H1 (cell line): ENCODE data around the gene QRICH1. TPM values are rescaled to one million over a fixed set of nuclear protein-coding genes. Genes with fewer than 3 reads are reported as not detected.

Source experiments
- CTCF ChIA-PET: fragments of 300-600 bp; sonication (Branson Sonifier 250); formaldehyde crosslinking; loops from one replicate; lab custom pipeline; 2021; ENCODE audit not compliant: partially characterized antibody; lab: Charles Lee
- POLR2A ChIA-PET: fragments of 300-600 bp; sonication (Branson Sonifier 250); formaldehyde crosslinking; loops from one replicate; lab custom pipeline; 2021; ENCODE audit warnings: inconsistent platforms; ENCODE audit not compliant: partially characterized antibody; lab: Charles Lee
- DNase-seq, 2 experiments: peaks; one replicate each; pipeline versions ENCODE4 v3.0.0 to v3.0.0-alpha.2; 2010 to 2022; ENCODE audit warnings: low spot score in 2 of 2, low read depth in 1 of 2, mixed read lengths in 1 of 2
- FAIRE-seq: peaks from 2 replicates; lab custom pipeline; 2011; peaks lifted over from hg19 to GRCh38; lab: Jason Lieb, UNC
- H2AFZ ChIP-seq: 2 replicates; pipeline ENCODE4 v1.8.1; 2012; ENCODE audit warnings: low read length, inconsistent platforms
- H2AK5ac ChIP-seq: 2 replicates; pipeline ENCODE4 v1.6.1; 2013; ENCODE audit warnings: low read depth, low read length
- H2BK120ac ChIP-seq: replicated peaks from 2 replicates; pipeline ENCODE3; 2013; ENCODE audit warnings: low read depth, low read length, inconsistent platforms
- H2BK12ac ChIP-seq: 2 replicates; pipeline ENCODE4 v1.6.1; 2013; ENCODE audit warnings: low read depth, low read length
- H2BK15ac ChIP-seq: 2 replicates; pipeline ENCODE4 v1.6.1; 2013; ENCODE audit warnings: low read length
- H2BK20ac ChIP-seq: 2 replicates; pipeline ENCODE4 v1.6.1; 2013; ENCODE audit warnings: low read length
- H2BK5ac ChIP-seq: 2 replicates; pipeline ENCODE4 v1.6.1; 2013; ENCODE audit warnings: low read depth, low read length
- H3K14ac ChIP-seq: 2 replicates; pipeline ENCODE4 v1.6.1; 2013; ENCODE audit warnings: inconsistent platforms; ENCODE audit not compliant: insufficient read length
- H3K18ac ChIP-seq: 2 replicates; pipeline ENCODE4 v1.6.1; 2013; ENCODE audit warnings: low read length; ENCODE audit errors: extremely low read depth
- H3K23ac ChIP-seq: 2 replicates; pipeline ENCODE4 v1.6.1; 2013; ENCODE audit warnings: inconsistent platforms; ENCODE audit not compliant: insufficient read length
- H3K23me2 ChIP-seq: 2 replicates; pipeline ENCODE4 v1.6.1; 2013; ENCODE audit warnings: low read depth, low read length
- H3K27ac ChIP-seq: 2 replicates; pipeline ENCODE4 v1.6.1; 2011; ENCODE audit warnings: low read depth, low read length, inconsistent platforms
- H3K27me3 ChIP-seq, 4 experiments: replicated peaks in 1 of 4; 1 replicate in 1 of 4; 2 replicates in 3 of 4; pipeline versions ENCODE4 v1.6.1 to v1.8.1; 2011 to 2013; ENCODE audit warnings: low read length in 3 of 4, mild to moderate bottlenecking in 3 of 4, inconsistent platforms in 2 of 4, mixed read lengths in 2 of 4, moderate library complexity in 1 of 4; ENCODE audit not compliant: control insufficient read depth in 3 of 4, insufficient read depth in 3 of 4; ENCODE audit errors: extremely low read depth in 1 of 4
- H3K36me3 ChIP-seq, 4 experiments: 2 replicates each; pipeline versions ENCODE4 v1.6.1 to v1.8.1; 2011 to 2013; ENCODE audit warnings: mild to moderate bottlenecking in 4 of 4, low read length in 3 of 4, moderate library complexity in 2 of 4, control low read depth in 1 of 4, inconsistent platforms in 1 of 4; ENCODE audit not compliant: insufficient read depth in 4 of 4, control insufficient read depth in 2 of 4
- H3K4ac ChIP-seq: replicated peaks from 2 replicates; pipeline ENCODE3; 2013; ENCODE audit warnings: low read length, low read depth, mixed read lengths, inconsistent platforms; ENCODE audit not compliant: insufficient read length
- H3K4me1 ChIP-seq, 4 experiments: replicated peaks in 1 of 4; 1 replicate in 1 of 4; 2 replicates in 3 of 4; pipeline versions ENCODE4 v1.6.1 to v1.8.1; 2011 to 2013; ENCODE audit warnings: low read length in 3 of 4, inconsistent platforms in 2 of 4, mixed read lengths in 1 of 4; ENCODE audit not compliant: insufficient read depth in 4 of 4, control insufficient read depth in 3 of 4
- H3K4me2 ChIP-seq, 2 experiments: 2 replicates each; pipeline versions ENCODE4 v1.6.1 to v1.8.1; 2011 to 2013; ENCODE audit warnings: low read depth in 2 of 2, low read length in 2 of 2, control low read depth in 1 of 2, inconsistent platforms in 1 of 2, mild to moderate bottlenecking in 1 of 2; ENCODE audit not compliant: insufficient read depth in 1 of 2
- H3K4me3 ChIP-seq, 4 experiments: fragments of 200-600, 300-600 bp in 1 of 4; sonication (generic), shearing (Covaris generic), sonication (Bioruptor Twin) in 1 of 4; 2 replicates each; pipeline versions ENCODE4 v1.5.1 to v1.8.1; 2011 to 2016; ENCODE audit warnings: low read length in 4 of 4, low read depth in 3 of 4, control low read depth in 2 of 4, inconsistent platforms in 2 of 4, mild to moderate bottlenecking in 2 of 4, mixed read lengths in 1 of 4, moderate library complexity in 1 of 4; ENCODE audit not compliant: insufficient read depth in 2 of 4; ENCODE audit errors: extremely low read depth in 1 of 4
- H3K56ac ChIP-seq: replicated peaks from 2 replicates; pipeline ENCODE3; 2013; ENCODE audit warnings: low read depth, mild to moderate bottlenecking, mixed read lengths, low read length, inconsistent platforms; ENCODE audit not compliant: insufficient read length
- H3K79me1 ChIP-seq: 2 replicates; pipeline ENCODE4 v1.6.1; 2013; ENCODE audit warnings: low read depth, low read length, control low read depth
- H3K79me2 ChIP-seq, 2 experiments: 2 replicates each; pipeline versions ENCODE4 v1.6.1 to v1.8.1; 2012 to 2013; ENCODE audit warnings: low read length in 2 of 2, mild to moderate bottlenecking in 2 of 2, inconsistent platforms in 1 of 2; ENCODE audit not compliant: insufficient read depth in 2 of 2, control insufficient read depth in 1 of 2
- H3K9ac ChIP-seq, 4 experiments: replicated peaks in 1 of 4; 1 replicate in 1 of 4; 2 replicates in 3 of 4; pipeline versions ENCODE4 v1.6.1 to v1.8.1; 2011 to 2013; ENCODE audit warnings: low read depth in 3 of 4, low read length in 3 of 4, control low read depth in 2 of 4, mild to moderate bottlenecking in 2 of 4, moderate library complexity in 2 of 4, inconsistent platforms in 1 of 4; ENCODE audit errors: extremely low read depth in 1 of 4
- H3K9me3 ChIP-seq, 2 experiments: 2 replicates each; pipeline versions ENCODE4 v1.6.1 to v1.8.1; 2012 to 2013; ENCODE audit warnings: mild to moderate bottlenecking in 2 of 2, moderate library complexity in 2 of 2, control low read depth in 1 of 2, inconsistent platforms in 1 of 2, low read depth in 1 of 2, low read length in 1 of 2, mixed read lengths in 1 of 2; ENCODE audit not compliant: insufficient read depth in 2 of 2
- H4K20me1 ChIP-seq, 2 experiments: replicated peaks in 1 of 2; 2 replicates each; pipeline versions ENCODE3 to v1.8.1; 2011 to 2013; ENCODE audit warnings: inconsistent platforms in 2 of 2, low read length in 2 of 2, mild to moderate bottlenecking in 1 of 2; ENCODE audit not compliant: insufficient read depth in 2 of 2, control insufficient read depth in 1 of 2
- H4K5ac ChIP-seq: 2 replicates; pipeline ENCODE4 v1.6.1; 2013; ENCODE audit warnings: low read length, low read depth, mixed read lengths, inconsistent platforms; ENCODE audit not compliant: insufficient read length
- H4K8ac ChIP-seq: 2 replicates; pipeline ENCODE4 v1.8.0; 2013; ENCODE audit warnings: mild to moderate bottlenecking, moderate library complexity, low read length, inconsistent platforms; ENCODE audit not compliant: insufficient read depth; ENCODE audit errors: extremely low read depth
- H4K91ac ChIP-seq: replicated peaks from 2 replicates; pipeline ENCODE3; 2013; ENCODE audit warnings: low read length, mixed read lengths, inconsistent platforms; ENCODE audit not compliant: insufficient read length
- HDAC2 ChIP-seq, 2 experiments: fragments of 300-600 bp in 1 of 2; sonication (generic) in 1 of 2; IDR thresholded peaks; 2 replicates each; pipeline ENCODE4 v1.6.1; 2011 to 2012; ENCODE audit warnings: low read depth in 2 of 2, low read length in 2 of 2, mild to moderate bottlenecking in 2 of 2, moderate library complexity in 2 of 2, borderline replicate concordance in 1 of 2, inconsistent platforms in 1 of 2
- SIX5 ChIP-seq: IDR thresholded peaks from 2 replicates; pipeline ENCODE4 v1.6.1; 2011; ENCODE audit warnings: mild to moderate bottlenecking, low read depth, low read length
- TBP ChIP-seq: IDR thresholded peaks from 2 replicates; pipeline ENCODE4 v1.6.1; 2011; ENCODE audit warnings: low read depth, low read length, improper control_type of control experiment
- TEAD4 ChIP-seq: IDR thresholded peaks from 2 replicates; pipeline ENCODE4 v1.6.1; 2012; ENCODE audit warnings: low read depth, low read length, inconsistent platforms, mixed read lengths
- WGBS, 2 experiments: shearing (Covaris generic) in 1 of 2; methylation state at CpG; one replicate each; pipeline versions ENCODE4 v1.1.6 to v1.1.7; 2013 to 2015; ENCODE audit warnings: low lambda C conversion rate in 2 of 2, mixed read lengths in 2 of 2, inconsistent platforms in 1 of 2, low coverage in 1 of 2, missing lambda C conversion rate in 1 of 2; ENCODE audit not compliant: insufficient replicate concordance in 2 of 2, insufficient coverage in 1 of 2, insufficient read length in 1 of 2; ENCODE audit errors: extremely low coverage in 1 of 2, missing lambda C conversion rate in 1 of 2; 5-methylcytosine and 5-hydroxymethylcytosine counted together
- polyA plus RNA-seq, 7 experiments: library from polyadenylated mRNA; depleted of rRNA in 3 of 7; stranded (reverse) in 5 of 7; unstranded in 2 of 7; fragments of >200 nt in 5 of 7; fragments of 200-250 nt in 2 of 7; gene quantifications; 1 replicate in 5 of 7; 2 replicates in 1 of 7; 4 replicates in 1 of 7; pipeline versions ENCODE4 v1.2.1 to v1.2.3, GENCODE V29; 2011 to 2013; ENCODE audit warnings: missing spikeins in 2 of 7, mixed read lengths in 2 of 7
- total RNA-seq: library from RNA; stranded (reverse); fragmentation: NEBNext Ultra II Directional; extraction: Animal tissue kit (Norgen Biotek cat#: 25700); gene quantifications from 2 replicates; pipeline ENCODE4 v1.2.1, GENCODE V29; 2021
- TF ChIP-seq, protein P1 (sequence below): IDR thresholded peaks from 2 replicates; pipeline ENCODE4 v1.6.1; 2012; ENCODE audit warnings: inconsistent platforms

Gene QRICH1
- total and polyA plus RNA-seq, 2 of the 8 experiments (the other 6 are each of a cell fraction or from before 2014, with no cell fraction given), result 128 to 142 TPM

DNA sequence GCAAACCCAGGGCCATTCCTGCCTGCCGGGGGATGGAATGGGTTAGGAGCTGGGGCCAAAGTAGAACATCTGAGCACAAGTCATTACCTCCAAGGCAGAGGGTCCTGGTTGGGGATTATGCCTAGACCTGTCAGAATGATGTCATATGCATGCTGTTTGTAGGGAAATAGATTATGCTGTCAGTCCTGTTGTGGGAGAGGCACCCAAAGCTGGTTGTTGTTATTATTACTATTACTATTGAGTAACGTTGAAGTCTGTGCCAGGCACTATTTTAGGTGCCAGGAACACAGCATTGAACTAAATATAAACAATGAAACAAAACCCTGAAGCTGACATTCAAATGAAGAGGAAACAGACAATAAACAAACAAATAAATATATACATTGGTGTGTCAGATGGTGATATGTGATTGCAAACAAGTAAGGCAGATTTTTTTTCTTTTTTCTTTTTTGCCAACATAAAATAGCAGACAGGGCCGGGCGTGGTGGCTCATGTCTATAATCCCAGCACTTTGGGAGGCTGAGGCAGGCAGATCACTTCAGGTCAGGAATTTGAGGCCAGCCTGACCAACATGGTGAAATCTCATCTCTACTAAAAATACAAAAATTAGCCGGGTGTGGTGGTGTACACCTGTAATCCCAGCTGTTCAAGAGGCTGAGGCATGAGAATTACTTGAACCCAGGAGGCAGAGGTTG, 101.9 kb downstream of the QRICH1 start:
- no peak for FAIRE-seq
- 87% methylated on average over 5 of the region's 5 CpGs; no CpG with 5 or more reads in 1 of the 2 experiments for WGBS, 2 experiments
- no peak overlapping the region for H3K9ac ChIP-seq

More for the DNA sequence above, 101.9 kb downstream of the QRICH1 start:
- Histone ChIP-seq H3K4me1 (peaks cover 7 to 17% (median 10%) of the 10 kb centered on the region in 4 experiments; a peak in 5 of 7 replicates), H4K5ac (no peak overlapping the region), H2BK15ac (no peak overlapping the region), H3K36me3 (peaks cover 0 to 3% (median 0%) of the 10 kb centered on the region in 4 experiments; a peak in 2 of 8 replicates), H3K27me3 (no peaks in the 10 kb centered on the region), H3K4me2 (peak overlapping the region; percentile 84 to 94; a peak in 3 of 4 replicates), H3K14ac (no peak overlapping the region), H3K79me1 (no peaks in the 10 kb centered on the region; the same call in 1 of the 2 replicates), H3K27ac (no peak overlapping the region), H3K4me3 (peak overlapping the region in 2 of 4 experiments; percentile 73 to 83; a peak in 4 of 8 replicates), H2BK12ac (no peak overlapping the region), H4K8ac (no peak overlapping the region; the same call in 1 of the 2 replicates), H3K56ac (no peak overlapping the region), H3K9me3 (no peaks in the 10 kb centered on the region), H2BK120ac (no peak overlapping the region), H3K18ac (no peak overlapping the region), H3K23ac (no peak overlapping the region), H3K4ac (no peak overlapping the region), H4K91ac (no peak overlapping the region), H4K20me1 (no peaks in the 10 kb centered on the region), H3K23me2 (peaks cover 20% of the 10 kb centered on the region), H2AK5ac (no peak overlapping the region), H3K79me2 (peaks cover 0 to 21% of the 10 kb centered on the region in 2 experiments; a peak in 2 of 4 replicates), H2BK5ac (no peak overlapping the region), H2AFZ (no peak overlapping the region), H2BK20ac (no peak overlapping the region; the same call in 1 of the 2 replicates)
- CTCF ChIA-PET, result interaction anchor here (0.8 to 19.9 kb wide), 4 partner anchors 9 to 592 kb away, joined by 3 to 467 read pairs (median 22); partner anchors contain the start of genes DALRD3, NDUFAF3 and WDR6
- TF ChIP-seq TBP, result no peak
- TF ChIP-seq HDAC2 (IDR thresholded peaks at IDR 0.05; ENCODE audit: borderline replicate concordance in 1 of 2, low read depth in 2 of 2, low read length in 2 of 2), result no peak
- TF ChIP-seq, protein P1, sequence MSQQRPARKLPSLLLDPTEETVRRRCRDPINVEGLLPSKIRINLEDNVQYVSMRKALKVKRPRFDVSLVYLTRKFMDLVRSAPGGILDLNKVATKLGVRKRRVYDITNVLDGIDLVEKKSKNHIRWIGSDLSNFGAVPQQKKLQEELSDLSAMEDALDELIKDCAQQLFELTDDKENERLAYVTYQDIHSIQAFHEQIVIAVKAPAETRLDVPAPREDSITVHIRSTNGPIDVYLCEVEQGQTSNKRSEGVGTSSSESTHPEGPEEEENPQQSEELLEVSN, result no peak
- no peak for TF ChIP-seq SIX5
- no peak for TF ChIP-seq TEAD4
- no peak for DNase-seq
- POLR2A ChIA-PET, result interaction anchor here (0.6 to 38.8 kb wide), 7 partner anchors 9 to 330 kb away, joined by 3 to 1518 read pairs (median 4); partner anchors contain the start of genes CELSR3, DALRD3, IMPDH2 and NDUFAF3
